IMR-90 (cell line): Measurements from ENCODE around the gene CDKN1A. TPM values are rescaled to one million over a fixed set of nuclear protein-coding genes. Genes with fewer than 3 reads are reported as not detected.
A peak's percentile ranks its signal among the peaks of the same experiment; 100 is the strongest.

Source experiments
- ATAC-seq: fragments of 200-7000 bp; cut with Tn5 transposase; 2 replicates; pipeline ENCODE4 v1.9.1; 2020; ENCODE audit warnings: low read depth, mild to moderate bottlenecking, moderate library complexity
- BruUV-seq: library from RNA; stranded (reverse); fragments of 400-500 nt; replicated peaks from 2 replicates; lab custom pipeline; 2021; lab: Mats Ljungman, UMichigan
- CTCF ChIA-PET: fragments of 300-600 bp; formaldehyde crosslinking; extraction: SDS; loops from one replicate; lab custom pipeline; 2021; ENCODE audit warnings: antibody characterized with exemption; lab: Yijun Ruan, JAX
- POLR2A ChIA-PET: fragments of 300-600 bp; sonication (Branson Sonifier 250); formaldehyde crosslinking; loops from one replicate; lab custom pipeline; 2022; ENCODE audit warnings: antibody characterized with exemption; ENCODE audit not compliant: unreplicated experiment; lab: Charles Lee
- DNase-seq: peaks from one replicate; pipeline ENCODE4 v3.0.0; 2013
- H2AFZ ChIP-seq: replicated peaks from 2 replicates; pipeline ENCODE3; 2013; ENCODE audit warnings: low read length, mild to moderate bottlenecking; ENCODE audit not compliant: poor library complexity
- H2AK5ac ChIP-seq: 2 replicates; pipeline ENCODE4 v1.6.1; 2013; ENCODE audit warnings: low read depth, low read length, inconsistent platforms
- H2AK9ac ChIP-seq: replicated peaks from 2 replicates; pipeline ENCODE3; 2013; ENCODE audit warnings: mild to moderate bottlenecking, low read depth, low read length, moderate library complexity; ENCODE audit not compliant: poor library complexity
- H2BK120ac ChIP-seq: 2 replicates; pipeline ENCODE4 v1.6.1; 2013; ENCODE audit warnings: low read depth, low read length, inconsistent platforms
- H2BK15ac ChIP-seq: 3 replicates; pipeline ENCODE4 v1.6.1; 2013; ENCODE audit warnings: low read depth, low read length, inconsistent platforms
- H2BK20ac ChIP-seq: 2 replicates; pipeline ENCODE4 v1.6.1; 2013; ENCODE audit warnings: low read depth, mild to moderate bottlenecking, inconsistent platforms, low read length, moderate library complexity
- H2BK5ac ChIP-seq: 2 replicates; pipeline ENCODE4 v1.6.1; 2013; ENCODE audit warnings: mild to moderate bottlenecking, low read depth, low read length, inconsistent platforms; ENCODE audit not compliant: poor library complexity, severe bottlenecking
- H3K14ac ChIP-seq: replicated peaks from 2 replicates; pipeline ENCODE4 v1.6.1; 2013; ENCODE audit warnings: low read depth, low read length, inconsistent platforms
- H3K18ac ChIP-seq: 2 replicates; pipeline ENCODE4 v1.6.1; 2013; ENCODE audit warnings: low read depth, low read length, control low read depth
- H3K23ac ChIP-seq: 2 replicates; pipeline ENCODE4 v1.6.1; 2013; ENCODE audit warnings: low read depth, low read length, inconsistent platforms
- H3K27ac ChIP-seq: 2 replicates; pipeline ENCODE4 v1.5.1; 2013; ENCODE audit warnings: mild to moderate bottlenecking, control low read depth, low read length; ENCODE audit not compliant: insufficient read depth
- H3K27me3 ChIP-seq: 2 replicates; pipeline ENCODE4 v1.6.1; 2013; ENCODE audit warnings: low read length; ENCODE audit not compliant: control insufficient read depth, insufficient read depth
- H3K36me3 ChIP-seq: 2 replicates; pipeline ENCODE4 v1.6.1; 2013; ENCODE audit warnings: low read length, mixed read lengths; ENCODE audit not compliant: control insufficient read depth, insufficient read depth
- H3K4ac ChIP-seq: 2 replicates; pipeline ENCODE4 v1.6.1; 2013; ENCODE audit warnings: low read depth, low read length, inconsistent platforms
- H3K4me1 ChIP-seq: 2 replicates; pipeline ENCODE4 v1.6.1; 2013; ENCODE audit warnings: low read length, mixed read lengths; ENCODE audit not compliant: control insufficient read depth, insufficient read depth
- H3K4me2 ChIP-seq: 2 replicates; pipeline ENCODE4 v1.6.1; 2013; ENCODE audit warnings: low read depth, mild to moderate bottlenecking, control low read depth, low read length, moderate library complexity
- H3K4me3 ChIP-seq: 2 replicates; pipeline ENCODE4 v1.5.1; 2013; ENCODE audit warnings: low read depth, mild to moderate bottlenecking, control low read depth, low read length, moderate library complexity; ENCODE audit not compliant: insufficient read depth
- H3K56ac ChIP-seq: 2 replicates; pipeline ENCODE4 v1.6.1; 2013; ENCODE audit warnings: low read length, inconsistent platforms; ENCODE audit not compliant: insufficient read depth; ENCODE audit errors: extremely low read depth
- H3K79me1 ChIP-seq, 2 experiments: 2 replicates each; pipeline ENCODE4 v1.6.1; 2013; ENCODE audit warnings: low read length in 2 of 2, inconsistent platforms in 1 of 2, low read depth in 1 of 2
- H3K9ac ChIP-seq: 2 replicates; pipeline ENCODE4 v1.6.1; 2013; ENCODE audit warnings: low read depth, low read length, control low read depth
- H3K9me1 ChIP-seq: 2 replicates; pipeline ENCODE4 v1.6.1; 2013; ENCODE audit warnings: low read length, inconsistent platforms; ENCODE audit not compliant: insufficient read depth
- H3K9me3 ChIP-seq: 2 replicates; pipeline ENCODE4 v1.6.1; 2013; ENCODE audit warnings: low read length; ENCODE audit not compliant: control insufficient read depth, insufficient read depth
- H4K20me1 ChIP-seq: 2 replicates; pipeline ENCODE4 v1.6.1; 2013; ENCODE audit warnings: low read length, inconsistent platforms; ENCODE audit not compliant: insufficient read depth
- H4K5ac ChIP-seq: 2 replicates; pipeline ENCODE4 v1.6.1; 2013; ENCODE audit warnings: mild to moderate bottlenecking, low read depth, low read length, control low read depth
- H4K8ac ChIP-seq, 2 experiments: 2 replicates each; pipeline ENCODE4 v1.6.1; 2013; ENCODE audit warnings: low read depth in 2 of 2, low read length in 2 of 2, control low read depth in 1 of 2, inconsistent platforms in 1 of 2
- H4K91ac ChIP-seq: 2 replicates; pipeline ENCODE4 v1.6.1; 2013; ENCODE audit warnings: low read depth, low read length, inconsistent platforms; ENCODE audit not compliant: insufficient read depth
- BHLHE40 ChIP-seq: fragments of 150-350 bp; IDR thresholded peaks from 2 replicates; pipeline ENCODE4 v1.6.1; 2016; ENCODE audit warnings: mild to moderate bottlenecking, low read depth, low read length
- CEBPB ChIP-seq: IDR thresholded peaks from 2 replicates; pipeline ENCODE4 v1.6.1; 2012; ENCODE audit warnings: low read depth, low read length, improper control_type of control experiment
- CHD1 ChIP-seq: IDR thresholded peaks from 2 replicates; pipeline ENCODE4 v1.6.1; 2012; ENCODE audit warnings: low read depth, low read length, improper control_type of control experiment
- FOS ChIP-seq: fragments of 150-350 bp; IDR thresholded peaks from 2 replicates; pipeline ENCODE4 v1.6.1; 2016; ENCODE audit warnings: low read depth, low read length
- MAFK ChIP-seq: IDR thresholded peaks from 2 replicates; pipeline ENCODE4 v1.6.1; 2012; ENCODE audit warnings: low read depth, low read length, improper control_type of control experiment
- MAZ ChIP-seq: IDR thresholded peaks from 2 replicates; pipeline ENCODE4 v1.6.1; 2012; ENCODE audit warnings: low read depth, mild to moderate bottlenecking, low read length, improper control_type of control experiment, moderate library complexity, borderline replicate concordance
- MXI1 ChIP-seq: IDR thresholded peaks from 2 replicates; pipeline ENCODE4 v1.6.1; 2012; ENCODE audit warnings: low read depth, mild to moderate bottlenecking, low read length, moderate library complexity, borderline replicate concordance
- NFE2L2 ChIP-seq: fragments of 150-350 bp; IDR thresholded peaks from 2 replicates; pipeline ENCODE4 v1.6.1; 2016; ENCODE audit warnings: low read depth, mild to moderate bottlenecking, low read length
- POLR2A ChIP-seq: IDR thresholded peaks from 2 replicates; pipeline ENCODE4 v1.6.1; 2012; ENCODE audit warnings: mild to moderate bottlenecking, low read depth, low read length
- RAD21 ChIP-seq: IDR thresholded peaks from 2 replicates; pipeline ENCODE4 v1.6.1; 2012; ENCODE audit warnings: low read length, improper control_type of control experiment
- RCOR1 ChIP-seq: IDR thresholded peaks from 2 replicates; pipeline ENCODE4 v1.6.1; 2012; ENCODE audit warnings: mild to moderate bottlenecking, low read length, improper control_type of control experiment; ENCODE audit not compliant: insufficient replicate concordance
- RFX5 ChIP-seq: IDR thresholded peaks from 2 replicates; pipeline ENCODE4 v1.8.0; 2012; ENCODE audit warnings: low read depth, mild to moderate bottlenecking, low read length, moderate library complexity
- SMC3 ChIP-seq: fragments of 150-350 bp; IDR thresholded peaks from 2 replicates; pipeline ENCODE4 v1.6.1; 2016; ENCODE audit warnings: low read depth, mild to moderate bottlenecking, antibody characterized with exemption, low read length, moderate library complexity
- WGBS, 2 experiments: methylation state at CpG; one replicate each; pipeline versions ENCODE4 v1.1.5 to v1.1.7; 2013; ENCODE audit warnings: missing lambda C conversion rate in 2 of 2; ENCODE audit not compliant: insufficient read length in 1 of 2; ENCODE audit errors: extremely low coverage in 2 of 2; 5-methylcytosine and 5-hydroxymethylcytosine counted together
- dilution Hi-C: fragments of 300-500 bp; cut with HindIII; formaldehyde crosslinking; loops from one replicate; pipeline ENCODE4 v1.14.3; 2018; ENCODE audit warnings: low sequenced_read_pairs; ENCODE audit not compliant: unreplicated experiment
- in situ Hi-C: fragments of 300-500 bp; cut with MboI; formaldehyde crosslinking; loops from 3 replicates; pipeline ENCODE4 v1.14.3; 2019; ENCODE audit warnings: low sequenced_read_pairs, inconsistent platforms, mixed read lengths
- intact Hi-C: fragments of 100-400 bp; cut with micrococcal nuclease; formaldehyde crosslinking; loops from 2 replicates; pipeline ENCODE4 v1.10.0; 2022
- polyA plus RNA-seq, 3 experiments: library from polyadenylated mRNA; depleted of rRNA; stranded (reverse); fragments of >200 nt; gene quantifications; 2 replicates each; pipeline ENCODE4 v1.2.3, GENCODE V29; 2012; ENCODE audit warnings: low replicate concordance in 1 of 3
- total RNA-seq: library from RNA; depleted of rRNA; stranded (reverse); fragments of >200 nt; gene quantifications from 2 replicates; pipeline ENCODE4 v1.2.3, GENCODE V29; 2012
- TF ChIP-seq, protein P1 (sequence below): fragments of 150-350 bp; IDR thresholded peaks from 2 replicates; pipeline ENCODE4 v1.6.1; 2017; ENCODE audit warnings: mild to moderate bottlenecking, antibody characterized with exemption, low read length, low read depth
- TF ChIP-seq, protein P2 (sequence below): fragments of 150-350 bp; IDR thresholded peaks from 2 replicates; pipeline ENCODE4 v1.6.1; 2016; ENCODE audit warnings: low read depth, mild to moderate bottlenecking, low read length, moderate library complexity, borderline replicate concordance
- TF ChIP-seq, protein P3 (sequence below): conservative IDR thresholded peaks from 2 replicates; pipeline ENCODE4 v1.5.1; 2012; ENCODE audit warnings: mild to moderate bottlenecking, low read depth, low read length, improper control_type of control experiment

CDKN1A gene
- total and polyA plus RNA-seq, 2 of the 4 experiments (the other 2 are of a cell fraction) = 155 to 576 TPM

DNA sequence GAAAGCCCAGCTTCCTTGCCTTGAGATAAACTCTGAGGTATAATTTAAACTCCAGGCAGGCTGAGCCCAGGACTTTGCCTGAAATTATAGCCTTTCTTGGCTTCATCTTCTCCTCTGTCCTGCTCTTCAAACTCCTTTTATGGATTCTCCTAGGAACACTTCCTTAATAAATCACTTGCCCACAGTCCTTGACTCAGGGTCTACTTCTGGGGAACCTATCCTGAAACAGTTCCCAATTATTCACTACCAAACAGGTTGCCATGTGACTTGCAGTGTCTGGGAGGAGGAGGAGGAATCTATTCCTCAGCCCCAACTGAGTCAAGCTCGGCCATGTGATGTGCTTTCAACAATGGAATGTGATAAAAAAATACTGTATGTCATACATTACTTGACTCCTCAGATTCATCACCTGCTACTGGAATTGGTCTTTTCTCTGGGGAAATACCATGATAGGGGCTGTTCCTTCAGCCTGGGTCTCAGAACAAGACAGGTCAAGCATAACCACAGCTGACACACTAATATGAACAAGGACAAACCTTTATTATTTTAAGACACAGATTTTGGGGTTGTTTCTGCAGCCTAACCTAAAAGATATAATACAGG lies 20.5 kb upstream of the CDKN1A start:
- Histone ChIP-seq H3K56ac (no peak overlapping the region), H2BK20ac (no peak overlapping the region), H3K27me3 (peaks cover 12% of the 10 kb centered on the region), H3K27ac (no peak overlapping the region), H2BK5ac (no peak overlapping the region), H3K4me1 (peaks cover 4% of the 10 kb centered on the region), H2AFZ (no peak overlapping the region), H3K9me1 (peaks cover 8% of the 10 kb centered on the region), H3K4ac (no peak overlapping the region), H3K9me3 (no peaks in the 10 kb centered on the region), H3K14ac (no peak overlapping the region), H4K91ac (no peak overlapping the region), H4K8ac (no peak overlapping the region), H3K18ac (no peak overlapping the region; the same call in 1 of the 2 replicates), H2AK9ac (no peak overlapping the region), H3K9ac (no peak overlapping the region), H2AK5ac (no peak overlapping the region), H3K4me2 (no peak overlapping the region), H4K20me1 (no peaks in the 10 kb centered on the region), H4K5ac (no peak overlapping the region), H3K23ac (no peak overlapping the region; the same call in 1 of the 2 replicates), H2BK120ac (no peak overlapping the region), H3K36me3 (no peaks in the 10 kb centered on the region), H3K79me1 (no peaks in the 10 kb centered on the region), H3K4me3 (no peak overlapping the region), H2BK15ac (no peak overlapping the region)
- in situ Hi-C loops = no loop called here
- intact Hi-C loops = no loop called here
- WGBS, 2 experiments = no CpG with 5 or more reads among the region's 1 CpG
- BruUV-seq = no TSS peak
- no peak for TF ChIP-seq FOS
- peak; percentile 30 for TF ChIP-seq RCOR1
- no peak for TF ChIP-seq CHD1
- no peak for TF ChIP-seq RFX5
- 0 out of 2 replicates have a peak, but pooled peaks have one; percentile 19 for TF ChIP-seq MXI1
- no peak for TF ChIP-seq SMC3
- TF ChIP-seq, protein P1, sequence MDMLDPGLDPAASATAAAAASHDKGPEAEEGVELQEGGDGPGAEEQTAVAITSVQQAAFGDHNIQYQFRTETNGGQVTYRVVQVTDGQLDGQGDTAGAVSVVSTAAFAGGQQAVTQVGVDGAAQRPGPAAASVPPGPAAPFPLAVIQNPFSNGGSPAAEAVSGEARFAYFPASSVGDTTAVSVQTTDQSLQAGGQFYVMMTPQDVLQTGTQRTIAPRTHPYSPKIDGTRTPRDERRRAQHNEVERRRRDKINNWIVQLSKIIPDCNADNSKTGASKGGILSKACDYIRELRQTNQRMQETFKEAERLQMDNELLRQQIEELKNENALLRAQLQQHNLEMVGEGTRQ = peak; percentile 89
- TF ChIP-seq BHLHE40 = no peak
- TF ChIP-seq, protein P2, sequence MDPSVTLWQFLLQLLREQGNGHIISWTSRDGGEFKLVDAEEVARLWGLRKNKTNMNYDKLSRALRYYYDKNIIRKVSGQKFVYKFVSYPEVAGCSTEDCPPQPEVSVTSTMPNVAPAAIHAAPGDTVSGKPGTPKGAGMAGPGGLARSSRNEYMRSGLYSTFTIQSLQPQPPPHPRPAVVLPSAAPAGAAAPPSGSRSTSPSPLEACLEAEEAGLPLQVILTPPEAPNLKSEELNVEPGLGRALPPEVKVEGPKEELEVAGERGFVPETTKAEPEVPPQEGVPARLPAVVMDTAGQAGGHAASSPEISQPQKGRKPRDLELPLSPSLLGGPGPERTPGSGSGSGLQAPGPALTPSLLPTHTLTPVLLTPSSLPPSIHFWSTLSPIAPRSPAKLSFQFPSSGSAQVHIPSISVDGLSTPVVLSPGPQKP = no peak
- no peak for TF ChIP-seq POLR2A
- TF ChIP-seq, protein P3, sequence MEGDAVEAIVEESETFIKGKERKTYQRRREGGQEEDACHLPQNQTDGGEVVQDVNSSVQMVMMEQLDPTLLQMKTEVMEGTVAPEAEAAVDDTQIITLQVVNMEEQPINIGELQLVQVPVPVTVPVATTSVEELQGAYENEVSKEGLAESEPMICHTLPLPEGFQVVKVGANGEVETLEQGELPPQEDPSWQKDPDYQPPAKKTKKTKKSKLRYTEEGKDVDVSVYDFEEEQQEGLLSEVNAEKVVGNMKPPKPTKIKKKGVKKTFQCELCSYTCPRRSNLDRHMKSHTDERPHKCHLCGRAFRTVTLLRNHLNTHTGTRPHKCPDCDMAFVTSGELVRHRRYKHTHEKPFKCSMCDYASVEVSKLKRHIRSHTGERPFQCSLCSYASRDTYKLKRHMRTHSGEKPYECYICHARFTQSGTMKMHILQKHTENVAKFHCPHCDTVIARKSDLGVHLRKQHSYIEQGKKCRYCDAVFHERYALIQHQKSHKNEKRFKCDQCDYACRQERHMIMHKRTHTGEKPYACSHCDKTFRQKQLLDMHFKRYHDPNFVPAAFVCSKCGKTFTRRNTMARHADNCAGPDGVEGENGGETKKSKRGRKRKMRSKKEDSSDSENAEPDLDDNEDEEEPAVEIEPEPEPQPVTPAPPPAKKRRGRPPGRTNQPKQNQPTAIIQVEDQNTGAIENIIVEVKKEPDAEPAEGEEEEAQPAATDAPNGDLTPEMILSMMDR = no peak
- no peak for TF ChIP-seq NFE2L2
- TF ChIP-seq MAZ = no peak
- TF ChIP-seq MAFK = no peak
- TF ChIP-seq RAD21 = no peak
- no peak for TF ChIP-seq CEBPB
- peak; percentile 82 for DNase-seq
- ChIA-PET POLR2A (no interaction called here), CTCF (no interaction called here)
- ATAC-seq = peak; percentile 68
- dilution Hi-C loops = no loop called here
